ENCODE results near the gene DCAF10. TPM values are rescaled to one million over a fixed set of nuclear protein-coding genes. Genes with fewer than 3 reads are reported as not detected.

Gene DCAF10
- total RNA-seq, 4 donors from 2014 or later, result 29.3 to 45.8 (median 38.6) TPM

GRCh38 chr9:37889536-37889935 is 88.9 kb downstream of the DCAF10 start:
- no peak for TF ChIP-seq CTCF (IDR thresholded peaks at IDR 0.05; ENCODE audit: low read depth)

- no peak for TF ChIP-seq CTCF (IDR thresholded peaks at IDR 0.05; ENCODE audit: low read depth)
Observed at GRCh38 chr9:37892063-37892462, 91.5 kb downstream of the DCAF10 start.

DNA sequence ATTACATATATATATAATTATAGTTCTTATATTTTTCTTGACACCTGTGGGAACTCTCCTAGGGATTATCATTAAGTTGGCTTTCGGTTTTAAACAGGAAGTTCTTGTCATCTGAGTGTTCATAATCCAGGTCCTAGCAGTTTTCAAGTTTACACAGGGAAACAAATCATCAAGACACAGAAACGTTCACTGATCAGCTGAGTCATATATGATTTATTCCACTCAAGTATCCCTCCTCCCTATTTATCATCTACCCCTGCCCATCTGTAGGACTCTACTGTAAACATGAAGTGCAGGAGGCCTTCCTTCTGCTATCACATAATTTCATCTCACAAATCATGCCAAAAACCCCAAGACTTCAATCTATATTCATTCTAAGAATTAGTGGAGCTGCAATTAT is 97.1 kb downstream of the DCAF10 start:
- no peak for TF ChIP-seq CTCF (IDR thresholded peaks at IDR 0.05; ENCODE audit: low read depth)

GRCh38 chr9:37899041-37899440 is 98.4 kb downstream of the DCAF10 start:
- no peak for TF ChIP-seq CTCF (IDR thresholded peaks at IDR 0.05; ENCODE audit: low read depth)

- TF ChIP-seq CTCF (IDR thresholded peaks at IDR 0.05; ENCODE audit: low read depth), result no peak
Observed at GRCh38 chr9:37902131-37902530, 101.5 kb downstream of the DCAF10 start.

DNA sequence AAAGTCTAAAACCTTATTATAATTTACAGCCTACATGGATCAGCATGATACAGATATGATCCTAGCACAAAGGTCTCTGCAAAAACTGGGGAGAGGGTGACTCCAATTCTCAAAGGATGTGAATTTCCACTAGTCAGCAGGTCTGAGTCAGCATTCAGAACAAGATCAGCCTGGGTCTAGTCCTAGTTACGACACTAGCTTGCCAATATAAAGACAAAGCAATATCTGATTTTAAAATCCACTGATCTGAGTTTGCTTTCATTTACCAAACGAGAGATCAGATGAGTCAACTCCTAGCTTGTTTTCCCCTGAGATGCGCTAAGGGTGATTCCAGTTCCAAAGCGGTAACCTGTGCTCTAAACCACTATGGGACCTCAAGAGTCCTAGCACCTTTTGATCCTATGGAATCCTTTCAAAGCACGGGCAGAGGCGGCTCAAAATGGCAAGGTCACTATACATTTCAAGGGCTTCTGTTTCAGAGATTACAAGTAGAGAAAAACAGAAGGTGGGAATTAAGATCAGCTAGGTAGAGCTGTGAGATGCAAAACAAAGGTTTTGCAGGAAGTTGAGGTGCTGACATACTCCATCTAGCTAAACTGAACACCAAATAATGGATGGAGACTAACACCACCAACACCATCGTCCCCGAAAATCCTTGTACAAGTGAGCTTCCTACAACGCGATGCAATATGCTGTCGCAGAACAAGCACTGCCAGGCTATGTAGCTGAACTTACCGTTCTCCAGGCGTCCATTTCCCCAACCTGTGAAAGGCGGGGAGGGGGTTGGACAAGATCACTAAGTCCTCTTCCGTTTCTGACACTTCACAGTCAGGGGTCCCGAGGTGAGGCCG is 102.4 kb downstream of the DCAF10 start:
- no peak for TF ChIP-seq CTCF (IDR thresholded peaks at IDR 0.05; ENCODE audit: low read depth)

GRCh38 chr9:37903647-37904444 is 103.2 kb downstream of the DCAF10 start, which contains the start of gene SLC25A51:
Gene SLC25A51, minus strand, starts transcription at chr9:37904127. Its CDS starts 15,577 bp downstream, at chr9:37888550.
- no peak for TF ChIP-seq CTCF (IDR thresholded peaks at IDR 0.05; ENCODE audit: low read depth)

Measured in subcutaneous adipose tissue (tissue), 4 donors.